Limb (tissue), 2 donors: Measurements from ENCODE around the gene TOR2A.

Source experiments
- DNase-seq, 2 donors: peaks; one replicate each; pipeline ENCODE4 v3.0.0-alpha.2; 2016; ENCODE audit errors: extremely low spot score in 2 of 2

Gene TOR2A

GRCh38 chr9:127700140-127700539, 35.0 kb downstream of the TOR2A start:
- no peak for DNase-seq

GRCh38 chr9:127698985-127699670, 36.0 kb downstream of the TOR2A start:
- peak; percentile 94 to 95 for DNase-seq

GRCh38 chr9:127698386-127698785, 36.7 kb downstream of the TOR2A start:
- no peak for DNase-seq

- DNase-seq, result no peak
Measured at GRCh38 chr9:127697575-127697974, 37.5 kb downstream of the TOR2A start.

GRCh38 chr9:127694890-127695720, 40.0 kb downstream of the TOR2A start:
- no peak for DNase-seq

- DNase-seq, result no peak
Measured at GRCh38 chr9:127693697-127694096, 41.4 kb downstream of the TOR2A start.

GRCh38 chr9:127693143-127693542, 42.0 kb downstream of the TOR2A start:
- no peak for DNase-seq

GRCh38 chr9:127692071-127692470, 43.0 kb downstream of the TOR2A start:
- no peak for DNase-seq

GRCh38 chr9:127690735-127691134, 44.4 kb downstream of the TOR2A start:
- no peak for DNase-seq

GRCh38 chr9:127689329-127690000, 45.6 kb downstream of the TOR2A start:
- no peak for DNase-seq

GRCh38 chr9:127686461-127687393, 48.4 kb downstream of the TOR2A start:
- DNase-seq, result no peak

GRCh38 chr9:127684576-127684975, 50.5 kb downstream of the TOR2A start:
- no peak for DNase-seq

GRCh38 chr9:127683723-127684122, 51.4 kb downstream of the TOR2A start:
- no peak for DNase-seq

- DNase-seq, result no peak
Measured at GRCh38 chr9:127682351-127683136, 52.5 kb downstream of the TOR2A start.
